Coronary artery (tissue), 2 donors: Measurements from ENCODE around the gene C16orf54.
"Not testable (repeated sequence)": the region's sequence is repeated elsewhere in the genome, so short reads cannot be mapped to it uniquely, and the experiment has no call there.

Source experiments
- DNase-seq: peaks from one replicate; pipeline ENCODE4 v3.0.0-alpha.2; 2017; ENCODE audit warnings: low spot score
- H3K27ac ChIP-seq, 2 donors: fragments of 200-600 bp; sonication (generic); one replicate each; pipeline ENCODE4 v1.5.1; 2016 to 2019
- H3K4me3 ChIP-seq: fragments of 200-600 bp; sonication (generic); 2 replicates; pipeline ENCODE4 v1.5.1; 2016; ENCODE audit warnings: mild to moderate bottlenecking, moderate library complexity
- TF ChIP-seq, protein P1 (sequence below): fragments of 200-600 bp; sonication (generic); IDR thresholded peaks from one replicate; pipeline ENCODE4 v1.5.1; 2019; ENCODE audit warnings: antibody characterized with exemption

Gene C16orf54

DNA sequence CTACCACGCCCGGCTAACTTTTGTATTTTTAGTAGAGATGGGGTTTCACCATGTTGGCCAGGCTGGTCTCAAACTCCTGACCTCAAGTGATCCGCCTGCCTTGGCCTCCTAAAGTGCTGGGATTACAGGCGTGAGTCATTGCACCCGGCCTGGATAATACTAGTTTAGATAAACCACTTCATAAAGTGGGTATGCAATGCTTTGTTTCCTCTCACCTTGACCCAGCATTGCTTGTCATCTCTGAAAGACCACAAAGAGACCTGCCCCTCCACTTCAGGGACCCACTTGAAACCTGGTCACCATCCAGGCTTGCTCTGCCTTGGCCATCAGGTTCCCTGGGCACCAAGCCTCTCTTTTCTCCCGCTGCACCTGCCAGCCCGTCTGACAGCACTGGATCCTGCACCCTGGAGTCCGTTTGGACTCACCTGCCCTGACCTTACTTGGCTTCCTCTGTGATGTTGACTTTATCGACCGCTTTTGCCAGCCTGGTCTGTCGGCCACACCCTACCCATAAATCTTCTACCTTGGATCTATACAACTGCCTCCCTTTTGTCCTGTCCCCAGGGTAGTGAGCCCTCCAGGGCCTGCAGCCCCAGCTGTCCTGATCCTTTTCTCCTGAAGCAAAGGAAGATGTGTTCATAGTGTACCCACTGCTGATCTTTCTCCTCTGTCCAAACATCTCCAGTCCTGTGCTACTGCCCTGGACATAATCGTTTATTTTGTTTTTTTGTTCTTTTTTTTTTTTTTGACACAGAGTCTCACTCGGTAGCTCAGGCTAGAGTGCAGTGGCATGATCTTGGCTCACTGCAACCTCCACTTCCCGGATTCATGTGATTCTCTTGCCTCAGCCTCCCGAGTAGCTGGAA, 19.6 kb upstream of the C16orf54 start:
- TF ChIP-seq, protein P1, sequence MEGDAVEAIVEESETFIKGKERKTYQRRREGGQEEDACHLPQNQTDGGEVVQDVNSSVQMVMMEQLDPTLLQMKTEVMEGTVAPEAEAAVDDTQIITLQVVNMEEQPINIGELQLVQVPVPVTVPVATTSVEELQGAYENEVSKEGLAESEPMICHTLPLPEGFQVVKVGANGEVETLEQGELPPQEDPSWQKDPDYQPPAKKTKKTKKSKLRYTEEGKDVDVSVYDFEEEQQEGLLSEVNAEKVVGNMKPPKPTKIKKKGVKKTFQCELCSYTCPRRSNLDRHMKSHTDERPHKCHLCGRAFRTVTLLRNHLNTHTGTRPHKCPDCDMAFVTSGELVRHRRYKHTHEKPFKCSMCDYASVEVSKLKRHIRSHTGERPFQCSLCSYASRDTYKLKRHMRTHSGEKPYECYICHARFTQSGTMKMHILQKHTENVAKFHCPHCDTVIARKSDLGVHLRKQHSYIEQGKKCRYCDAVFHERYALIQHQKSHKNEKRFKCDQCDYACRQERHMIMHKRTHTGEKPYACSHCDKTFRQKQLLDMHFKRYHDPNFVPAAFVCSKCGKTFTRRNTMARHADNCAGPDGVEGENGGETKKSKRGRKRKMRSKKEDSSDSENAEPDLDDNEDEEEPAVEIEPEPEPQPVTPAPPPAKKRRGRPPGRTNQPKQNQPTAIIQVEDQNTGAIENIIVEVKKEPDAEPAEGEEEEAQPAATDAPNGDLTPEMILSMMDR, result no peak
- H3K27ac ChIP-seq, result no peak overlapping the region
- DNase-seq, result no peak
- H3K4me3 ChIP-seq, result no peak overlapping the region

DNA sequence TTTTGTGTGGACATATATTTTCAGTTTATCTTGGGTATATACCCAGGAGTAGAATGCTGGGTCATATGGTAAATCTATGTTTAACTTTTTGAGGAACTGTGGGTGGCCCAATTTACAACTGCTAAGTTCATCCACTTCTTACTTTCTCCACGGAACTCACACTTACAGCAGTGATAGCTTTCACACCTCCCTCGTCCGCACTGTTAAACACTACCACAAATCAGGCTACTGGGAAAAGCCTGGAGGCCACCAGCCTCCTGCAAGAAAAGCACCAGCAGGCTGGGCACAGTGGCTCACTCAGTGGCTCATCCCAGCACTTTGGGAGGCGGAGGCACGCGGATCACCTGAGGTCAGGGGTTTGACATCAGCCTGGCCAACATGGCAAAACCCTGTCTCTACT, 17.5 kb upstream of the C16orf54 start:
- TF ChIP-seq, protein P1, result no peak
- DNase-seq, result no peak
- Histone ChIP-seq H3K27ac (no peak overlapping the region), H3K4me3 (no peak overlapping the region)

DNA sequence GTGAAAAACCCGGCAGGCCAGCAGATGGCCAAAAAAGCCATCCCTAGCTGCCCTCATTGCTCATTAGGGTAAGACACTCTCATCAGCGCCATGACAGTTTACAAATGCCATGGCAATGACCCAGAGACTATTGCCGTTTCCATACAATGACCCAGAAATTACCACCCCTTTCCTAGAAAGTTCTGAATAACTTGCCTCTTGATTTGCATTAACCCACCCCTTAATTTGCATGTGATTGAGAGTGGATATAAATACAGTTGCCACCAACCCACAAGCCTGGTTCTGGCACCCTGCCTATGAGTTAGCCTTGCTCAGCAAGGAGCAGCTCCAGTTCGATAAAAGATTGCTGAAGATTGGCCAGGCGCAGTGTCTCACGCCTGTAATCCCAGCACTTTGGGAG, 16.1 kb upstream of the C16orf54 start:
- H3K27ac ChIP-seq, result no peak overlapping the region

DNA sequence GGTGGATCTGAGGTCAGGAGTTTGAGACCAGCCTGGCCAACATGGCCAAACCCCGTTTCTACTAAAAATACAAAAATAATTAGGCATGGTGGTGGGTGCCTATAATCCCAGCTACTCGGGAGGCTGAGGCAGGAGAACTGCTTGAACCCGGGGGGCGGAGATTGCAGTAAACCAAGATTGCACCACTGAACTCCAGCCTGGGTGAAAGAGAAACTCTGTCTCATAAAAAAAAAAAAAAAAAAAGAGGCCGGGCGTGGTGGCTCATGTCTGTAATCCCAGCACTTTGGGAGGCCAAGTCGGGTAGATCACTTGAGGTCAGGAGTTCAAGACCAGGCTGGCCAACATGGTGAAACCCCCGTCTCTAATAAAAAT, 15.5 kb upstream of the C16orf54 start:
- H3K4me3 ChIP-seq, H3K27ac ChIP-seq, DNase-seq: not testable (repeated sequence)

More for the DNA sequence above, 16.1 kb upstream of the C16orf54 start:
- TF ChIP-seq, protein P1, result no peak
- DNase-seq, result no peak
- no peak overlapping the region for H3K4me3 ChIP-seq

DNA sequence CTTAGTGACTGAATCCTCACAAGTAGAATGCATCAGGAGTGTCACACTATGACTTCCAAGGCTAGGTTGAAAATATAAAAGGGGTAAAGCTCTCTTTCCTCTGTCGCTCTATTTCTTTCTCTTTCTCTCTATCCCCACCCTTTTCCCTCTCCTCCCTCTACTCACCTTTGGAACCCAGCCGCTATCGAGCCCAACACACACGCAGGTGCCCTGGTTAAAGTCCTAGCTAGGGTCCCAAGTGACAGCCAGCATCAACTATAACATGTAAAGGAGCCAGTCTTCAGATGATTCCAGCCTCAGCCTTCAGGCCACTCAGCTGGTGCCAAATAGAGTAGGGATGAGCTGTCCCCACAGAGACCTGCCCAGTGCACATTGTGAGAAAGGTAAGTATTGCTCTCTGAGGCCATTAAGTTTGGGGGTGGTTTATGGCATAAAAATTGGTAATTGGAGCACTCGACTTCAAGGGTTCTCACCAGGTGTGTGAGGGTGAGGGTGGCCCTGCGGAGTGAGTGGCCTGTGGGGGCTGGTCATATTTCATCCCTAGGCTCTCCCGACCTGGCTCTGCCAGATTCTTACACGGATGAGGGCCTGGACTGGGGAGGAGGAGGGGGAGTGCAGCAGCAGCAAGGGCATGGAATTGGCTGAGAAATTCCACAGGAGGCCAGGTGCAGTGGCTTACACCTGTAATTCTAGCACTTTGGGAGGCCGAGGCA, 14.9 kb upstream of the C16orf54 start:
- Histone ChIP-seq H3K27ac (no peak overlapping the region), H3K4me3 (no peak overlapping the region)
- no peak for DNase-seq
- TF ChIP-seq, protein P1, result no peak

DNA sequence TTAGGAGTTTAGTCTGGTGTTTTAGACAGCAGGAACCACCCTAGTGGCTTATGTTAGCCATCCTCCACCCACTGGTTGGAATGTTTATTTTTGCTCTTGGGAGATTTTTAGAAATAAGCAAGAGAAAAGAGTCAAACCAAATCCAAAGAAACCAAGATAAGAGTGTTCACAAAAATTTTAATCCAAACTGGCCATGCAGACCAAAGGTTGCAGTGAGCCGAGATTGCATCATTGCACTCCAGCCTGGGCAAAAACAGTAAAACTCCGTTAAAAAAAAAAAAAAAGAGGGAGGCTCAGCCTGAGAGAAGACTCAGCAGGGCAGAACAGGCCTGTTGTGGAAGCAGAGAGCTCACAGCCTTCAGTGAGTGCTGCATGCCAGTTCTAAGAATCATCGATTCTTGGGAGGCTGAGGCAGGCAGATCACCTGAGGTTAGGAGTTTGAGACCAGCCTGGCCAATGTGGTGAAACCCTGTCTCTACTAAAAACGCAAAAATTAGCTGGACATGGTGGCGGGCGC, 12.2 kb upstream of the C16orf54 start:
- TF ChIP-seq, protein P1, result no peak
- DNase-seq, result no peak
- no peak overlapping the region for H3K4me3 ChIP-seq
- H3K27ac ChIP-seq, result peak overlapping the region in 1 of 2 donors; percentile 74

DNA sequence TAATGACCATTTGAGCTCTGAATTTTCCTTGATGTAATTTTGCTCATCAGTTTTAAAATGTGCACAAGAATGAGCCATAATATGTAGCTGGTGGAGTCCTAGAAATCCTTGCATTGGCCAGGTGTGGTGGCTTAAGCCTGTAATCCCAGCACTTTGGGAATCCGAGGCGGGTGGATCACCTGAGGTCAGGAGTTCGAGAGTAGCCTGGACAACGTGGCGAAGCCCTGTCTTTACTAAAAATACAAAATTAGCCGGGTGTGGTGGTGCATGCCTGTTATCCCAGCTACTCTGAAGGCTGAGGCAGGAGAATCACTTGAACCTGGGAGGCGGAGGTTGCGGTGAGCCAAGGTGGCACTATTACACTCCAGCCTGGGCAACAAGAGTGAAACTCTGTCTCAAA, 11.3 kb upstream of the C16orf54 start:
- not testable (repeated sequence) for H3K4me3 ChIP-seq, DNase-seq, H3K27ac ChIP-seq

DNA sequence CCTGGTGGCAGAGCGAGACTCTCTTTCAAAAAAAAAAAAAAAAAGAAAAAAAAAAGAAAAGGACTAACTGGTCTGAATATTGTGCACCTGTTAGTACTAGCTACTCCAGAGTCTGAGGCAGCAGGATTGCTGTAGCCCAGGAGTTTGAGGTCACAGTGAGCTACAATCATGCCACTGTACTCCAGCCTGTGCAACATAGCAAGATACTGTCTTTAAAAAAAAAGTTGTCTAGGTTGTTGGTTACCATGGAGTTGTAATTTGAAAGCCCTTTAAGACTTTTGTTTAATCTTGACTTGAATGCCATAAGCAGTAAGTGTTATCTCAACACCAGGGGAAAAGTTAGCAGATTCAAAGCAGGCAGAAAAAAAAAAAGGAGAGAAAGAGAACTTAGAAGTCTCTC, 10.9 kb upstream of the C16orf54 start:
- H3K4me3 ChIP-seq, result no peak overlapping the region
- TF ChIP-seq, protein P1, result no peak
- no peak overlapping the region for H3K27ac ChIP-seq
- DNase-seq, result no peak
